ENCODE measurements around the gene GRID1.

GRID1 gene

GRCh38 chr10:85915245-85915846, 451.2 kb downstream of the GRID1 start:
- no peak for DNase-seq

DNA sequence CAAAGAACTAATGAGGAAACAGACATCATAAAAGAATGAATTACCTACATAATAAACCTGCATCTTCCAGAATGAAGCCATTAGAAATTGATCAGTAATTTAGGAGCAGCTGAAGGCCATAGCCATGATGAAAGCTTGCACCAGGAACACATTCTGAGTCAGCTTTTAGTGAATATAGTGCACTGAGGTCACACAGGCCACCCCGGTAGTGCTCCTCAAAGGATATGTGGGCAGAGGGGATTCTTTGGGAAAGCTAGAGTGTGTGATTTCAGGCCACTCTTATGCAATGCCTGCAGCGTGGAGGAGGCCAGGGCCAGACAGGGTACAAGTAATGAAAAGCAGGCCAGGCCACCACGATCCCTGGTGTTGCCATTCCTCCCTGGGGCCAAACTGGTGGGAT, 451.9 kb downstream of the GRID1 start:
- DNase-seq = no peak

DNA sequence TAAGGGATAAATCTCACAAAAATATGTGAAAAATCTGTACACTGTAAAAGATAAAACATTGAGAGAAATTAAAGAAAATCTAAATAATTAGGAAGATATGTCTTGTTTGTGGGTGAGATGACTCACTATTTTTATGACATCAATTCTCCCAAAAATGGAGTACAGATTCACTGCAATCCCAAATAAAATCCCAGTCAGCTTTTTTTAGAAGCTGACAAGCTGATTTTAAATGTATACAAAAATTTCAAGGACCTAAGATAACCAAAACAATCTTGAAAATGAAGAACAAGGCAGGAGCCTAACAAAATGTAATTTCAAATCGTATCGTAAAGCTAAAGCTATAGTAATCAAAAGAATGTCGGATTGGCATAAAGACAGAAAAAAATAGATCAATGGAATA, 458.1 kb downstream of the GRID1 start:
- DNase-seq = no peak

DNA sequence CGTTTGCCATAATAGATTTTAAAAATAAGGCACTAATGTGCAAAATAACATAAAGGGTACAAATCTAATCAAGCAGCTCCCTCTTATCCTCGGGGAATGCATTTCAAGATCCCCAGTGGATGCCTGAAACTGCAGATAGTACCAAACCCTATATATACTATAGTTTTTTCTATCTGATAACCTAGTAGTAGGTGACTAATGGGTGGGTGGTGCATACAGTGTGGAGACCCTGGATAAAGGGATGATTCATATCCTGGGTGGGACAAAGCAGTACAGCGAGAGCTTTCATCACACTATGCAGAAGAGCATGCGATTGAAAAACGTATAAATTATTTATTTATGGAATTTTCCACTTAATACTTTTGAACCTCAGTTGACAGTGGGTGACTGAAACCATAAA, 464.5 kb downstream of the GRID1 start:
- DNase-seq = no peak

GRCh38 chr10:85901599-85901998, 465.0 kb downstream of the GRID1 start:
- DNase-seq = no peak

DNA sequence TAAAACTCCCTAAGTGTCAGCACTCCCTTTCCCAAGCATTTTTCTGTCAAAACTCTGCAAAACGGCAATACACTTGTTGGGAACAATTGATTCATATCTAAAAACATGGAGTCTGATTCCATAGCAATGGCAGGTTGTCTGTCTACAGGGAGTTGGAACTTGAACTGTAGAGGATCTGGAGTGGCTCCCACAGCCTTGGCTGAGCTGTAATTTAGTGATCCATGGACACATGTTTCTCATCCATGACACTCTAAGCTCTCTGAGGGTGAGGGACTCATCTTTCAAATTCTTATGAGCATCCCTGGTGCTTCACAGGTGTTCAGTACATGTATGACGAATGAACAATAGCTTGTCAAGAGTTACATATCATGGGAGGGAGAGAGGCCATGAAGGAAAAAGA, 466.1 kb downstream of the GRID1 start:
- DNase-seq = no peak

DNA sequence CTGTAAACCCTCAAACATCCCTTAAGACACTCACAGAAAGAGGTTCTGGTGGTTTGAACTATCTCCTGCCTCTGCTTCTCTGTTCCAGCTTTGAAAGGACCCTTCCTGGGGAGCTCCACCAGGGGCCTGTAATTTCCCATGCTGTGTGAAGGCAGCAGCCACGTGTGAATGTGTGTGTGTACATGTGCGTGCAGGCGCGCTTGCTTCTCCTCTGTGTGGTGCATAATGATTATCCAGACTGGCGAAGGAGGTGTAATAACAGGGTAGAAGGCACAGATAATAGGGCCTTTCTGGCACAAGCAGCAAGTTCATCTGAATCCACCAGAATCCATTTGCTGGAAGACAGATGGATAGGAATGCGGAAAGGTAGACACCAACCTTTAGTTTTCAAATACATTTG, 466.5 kb downstream of the GRID1 start:
- DNase-seq = no peak

- no peak for DNase-seq
These were observed 475.1 kb downstream of the GRID1 start for GRCh38 chr10:85891472-85891871.

- no peak for DNase-seq
These were observed 478.0 kb downstream of the GRID1 start for GRCh38 chr10:85888559-85888958.

DNA sequence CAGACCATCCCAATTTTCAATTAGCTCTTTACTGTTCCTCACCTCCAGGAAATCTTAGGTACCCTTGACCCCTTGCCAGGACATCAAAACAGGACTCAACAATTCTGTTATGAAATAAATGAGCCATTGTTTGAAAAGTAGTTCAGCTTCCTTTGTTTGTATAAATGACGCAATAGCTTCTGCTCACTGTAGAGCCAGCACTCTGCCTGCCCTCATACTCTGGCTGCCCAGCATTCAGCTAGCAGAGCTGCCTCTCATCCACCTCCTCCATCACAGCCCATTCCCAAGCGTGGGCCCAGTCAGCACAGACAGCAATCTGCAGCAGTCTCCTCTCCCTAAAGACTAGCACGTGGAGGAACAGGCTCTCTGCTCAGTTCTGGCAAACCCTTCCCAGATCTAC, 478.6 kb downstream of the GRID1 start:
- no peak for DNase-seq

DNA sequence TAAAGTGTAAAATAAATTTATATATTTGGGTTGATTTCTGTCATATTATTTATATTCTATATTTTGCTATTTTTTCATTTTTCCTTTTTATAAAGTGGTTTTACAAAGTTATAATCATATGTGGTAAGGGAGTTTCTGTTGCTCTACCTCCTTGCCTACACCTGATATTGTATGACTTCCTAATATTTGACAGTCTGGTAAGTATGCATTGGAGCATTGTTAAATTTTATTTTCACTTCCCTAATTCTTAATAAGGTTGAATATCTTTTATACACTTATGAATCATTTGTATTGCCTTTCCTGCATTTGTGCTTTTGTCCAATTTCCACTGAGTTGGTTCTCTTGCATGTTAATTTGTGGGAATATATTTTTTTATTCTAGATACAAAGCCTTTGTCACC, 492.4 kb downstream of the GRID1 start:
- DNase-seq = no peak

GRCh38 chr10:85873063-85873462, 493.5 kb downstream of the GRID1 start:
- no peak for DNase-seq

GRCh38 chr10:85868627-85869499, 497.7 kb downstream of the GRID1 start:
- DNase-seq = no peak

DNA sequence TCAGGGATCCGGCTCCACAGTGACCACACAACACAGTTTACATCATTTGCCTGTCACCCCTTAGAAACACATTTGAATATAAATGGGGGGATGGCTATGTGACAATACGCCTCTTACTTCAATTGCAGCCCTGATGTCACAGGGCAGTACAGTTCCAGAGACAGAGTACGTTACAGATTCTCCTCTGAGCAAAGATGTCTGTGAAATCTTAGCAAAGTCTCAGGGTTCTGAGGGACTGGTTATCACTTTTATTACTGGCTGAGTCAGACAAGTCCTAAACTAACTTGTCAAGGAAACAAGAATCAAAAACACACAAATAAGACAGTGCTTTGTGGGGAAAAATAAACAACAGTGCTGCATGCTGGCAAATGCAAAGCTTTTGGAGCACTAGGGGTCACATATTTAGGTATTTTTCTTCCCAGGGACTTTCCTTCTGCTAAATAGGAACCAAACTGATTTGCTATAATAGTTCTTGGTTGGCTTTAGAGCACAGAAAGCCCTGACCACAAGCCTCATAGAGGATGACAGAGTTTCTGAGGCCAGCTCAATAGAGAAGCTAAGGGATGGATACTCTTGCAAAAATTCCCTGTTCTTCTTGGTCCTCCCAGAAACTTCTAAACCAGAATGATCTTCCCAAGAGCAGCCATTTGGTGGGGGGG, 501.6 kb downstream of the GRID1 start:
- no peak for DNase-seq

DNA sequence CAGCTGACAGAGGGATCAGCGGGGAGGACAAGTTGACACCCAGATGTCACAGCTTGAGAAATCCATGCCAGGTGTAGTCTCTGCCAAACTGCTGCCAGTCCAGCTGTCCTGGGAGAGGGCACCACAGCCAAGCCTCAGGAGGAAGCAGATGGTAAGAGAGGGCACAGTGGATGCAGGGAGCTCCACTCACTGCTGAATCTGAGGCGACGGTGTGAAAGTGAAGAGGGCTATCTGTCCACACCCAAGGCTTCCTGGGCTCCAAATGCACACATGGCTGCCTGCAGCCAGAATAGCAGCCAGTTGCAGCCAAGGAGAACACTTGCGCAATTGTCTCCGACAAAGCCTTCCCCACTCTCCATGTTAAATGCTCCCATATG, 502.4 kb downstream of the GRID1 start:
- no peak for DNase-seq

DNA sequence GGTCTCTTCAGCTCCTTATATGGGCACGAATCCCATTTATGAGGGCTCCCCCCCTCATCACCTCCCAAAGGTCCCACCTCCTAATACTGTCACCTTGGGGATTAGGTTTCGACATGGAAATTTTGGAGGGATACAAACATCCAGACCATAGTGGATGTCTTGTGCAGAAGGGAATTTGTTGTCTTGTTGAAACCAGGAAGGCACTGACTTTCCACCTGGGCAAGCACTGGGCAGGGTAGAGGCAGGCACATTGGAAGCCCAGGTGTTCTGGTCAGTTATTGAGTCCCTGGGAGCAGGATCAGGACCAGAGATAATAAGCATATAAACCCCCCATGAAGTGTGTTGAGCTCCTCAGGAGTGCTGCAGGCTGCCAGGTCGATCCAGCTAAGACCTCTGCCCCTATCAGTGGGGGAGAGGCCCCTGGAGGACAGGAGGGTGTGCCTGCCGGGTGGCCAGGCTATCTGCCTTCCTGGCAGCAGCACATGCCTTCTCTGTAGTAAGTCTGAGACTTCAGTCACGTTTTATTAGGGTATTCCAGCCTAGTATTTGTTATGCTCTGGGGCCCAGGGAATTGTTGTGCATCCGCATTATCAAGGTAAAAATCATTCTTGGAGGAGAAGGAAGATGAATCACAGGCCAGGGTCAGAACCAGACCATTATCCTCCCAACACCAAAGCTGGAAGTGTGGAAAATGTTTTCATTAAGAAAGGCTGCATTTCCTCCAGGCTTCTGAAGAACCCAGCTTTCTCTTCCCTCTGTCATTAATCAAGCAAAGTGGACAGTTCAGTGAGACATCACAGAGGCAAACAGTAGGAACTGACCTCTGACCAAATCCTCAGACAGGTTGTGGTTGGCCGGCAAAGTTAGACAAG, 503.1 kb downstream of the GRID1 start:
- no peak for DNase-seq

GRCh38 chr10:85862771-85863170, 503.8 kb downstream of the GRID1 start:
- no peak for DNase-seq

GRCh38 chr10:85861513-85862197, 504.9 kb downstream of the GRID1 start:
- no peak for DNase-seq

GRCh38 chr10:85859859-85860258, 506.7 kb downstream of the GRID1 start:
- DNase-seq = no peak

DNA sequence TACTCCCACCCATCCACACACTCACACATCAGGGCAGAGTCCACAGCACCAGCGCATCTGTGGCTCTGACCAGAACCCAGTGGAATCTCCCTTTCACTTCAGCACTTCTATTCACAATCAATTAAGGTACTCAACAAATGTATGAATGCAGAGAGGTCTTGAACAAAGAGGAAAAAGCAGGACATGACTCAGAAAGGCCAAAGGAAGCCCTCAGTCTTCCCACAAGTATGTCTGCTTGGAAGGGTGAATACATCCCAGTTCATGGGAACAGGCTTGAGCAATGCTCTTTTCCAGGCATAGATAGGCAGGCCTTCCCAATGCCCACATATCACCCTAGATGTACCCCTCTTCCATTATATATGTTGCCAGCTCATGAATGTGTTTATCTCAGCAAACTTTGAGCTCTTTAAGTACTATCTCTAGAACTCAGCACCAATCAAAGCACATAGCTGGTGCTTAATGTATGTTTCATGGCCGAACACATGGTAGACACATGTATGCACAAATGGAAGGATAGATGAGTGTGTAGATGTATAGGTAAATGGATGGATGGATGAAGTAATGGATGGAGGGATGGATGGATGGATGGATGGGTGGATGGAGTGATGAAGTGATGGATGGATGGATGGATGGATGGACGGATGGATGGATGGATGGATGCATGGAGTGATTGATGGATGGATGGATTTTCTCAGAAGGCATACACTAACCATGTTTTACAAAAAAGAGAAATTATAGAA, 507.6 kb downstream of the GRID1 start:
- DNase-seq = no peak

GRCh38 chr10:85857791-85858190, 508.8 kb downstream of the GRID1 start:
- DNase-seq = no peak

- no peak for DNase-seq
These were observed 509.3 kb downstream of the GRID1 start for GRCh38 chr10:85857305-85857704.
